DND-41 (cell line): Measurements from ENCODE around the gene SMG5.

Experiments
- EZH2 ChIP-seq: IDR thresholded peaks from 3 replicates; pipeline ENCODE4 v1.6.1; 2012; ENCODE audit warnings: borderline replicate concordance, low read depth, mild to moderate bottlenecking, moderate library complexity, low read length, inconsistent platforms; ENCODE audit not compliant: severe bottlenecking
- TF ChIP-seq, protein P1 (sequence below): IDR thresholded peaks from 2 replicates; pipeline ENCODE4 v1.5.1; 2012; ENCODE audit warnings: borderline replicate concordance, low read length, moderate library complexity, mild to moderate bottlenecking; ENCODE audit not compliant: poor library complexity, severe bottlenecking; ENCODE audit errors: extremely low read depth

DNA sequence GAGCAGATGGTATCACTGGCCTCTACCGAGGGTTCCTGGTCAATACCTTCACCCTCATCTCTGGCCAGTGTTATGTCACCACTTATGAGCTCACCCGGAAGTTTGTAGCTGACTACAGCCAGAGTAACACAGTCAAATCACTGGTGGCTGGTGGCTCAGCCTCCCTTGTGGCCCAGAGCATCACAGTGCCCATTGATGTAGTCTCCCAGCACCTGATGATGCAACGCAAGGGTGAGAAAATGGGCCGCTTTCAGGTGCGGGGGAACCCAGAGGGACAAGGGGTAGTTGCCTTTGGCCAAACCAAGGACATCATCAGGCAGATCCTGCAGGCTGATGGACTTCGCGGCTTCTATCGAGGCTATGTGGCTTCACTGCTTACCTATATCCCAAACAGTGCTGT is 82.6 kb downstream of the SMG5 start:
- TF ChIP-seq, protein P1, sequence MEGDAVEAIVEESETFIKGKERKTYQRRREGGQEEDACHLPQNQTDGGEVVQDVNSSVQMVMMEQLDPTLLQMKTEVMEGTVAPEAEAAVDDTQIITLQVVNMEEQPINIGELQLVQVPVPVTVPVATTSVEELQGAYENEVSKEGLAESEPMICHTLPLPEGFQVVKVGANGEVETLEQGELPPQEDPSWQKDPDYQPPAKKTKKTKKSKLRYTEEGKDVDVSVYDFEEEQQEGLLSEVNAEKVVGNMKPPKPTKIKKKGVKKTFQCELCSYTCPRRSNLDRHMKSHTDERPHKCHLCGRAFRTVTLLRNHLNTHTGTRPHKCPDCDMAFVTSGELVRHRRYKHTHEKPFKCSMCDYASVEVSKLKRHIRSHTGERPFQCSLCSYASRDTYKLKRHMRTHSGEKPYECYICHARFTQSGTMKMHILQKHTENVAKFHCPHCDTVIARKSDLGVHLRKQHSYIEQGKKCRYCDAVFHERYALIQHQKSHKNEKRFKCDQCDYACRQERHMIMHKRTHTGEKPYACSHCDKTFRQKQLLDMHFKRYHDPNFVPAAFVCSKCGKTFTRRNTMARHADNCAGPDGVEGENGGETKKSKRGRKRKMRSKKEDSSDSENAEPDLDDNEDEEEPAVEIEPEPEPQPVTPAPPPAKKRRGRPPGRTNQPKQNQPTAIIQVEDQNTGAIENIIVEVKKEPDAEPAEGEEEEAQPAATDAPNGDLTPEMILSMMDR = no peak
- no peak for TF ChIP-seq EZH2
